NCI-H2029 (cell line): ENCODE data around the gene FBXL22.

Experiments used
- DNase-seq: peaks from one replicate; lab custom pipeline; 2025; lab: John Stamatoyannopoulos, UW

FBXL22 gene

DNA sequence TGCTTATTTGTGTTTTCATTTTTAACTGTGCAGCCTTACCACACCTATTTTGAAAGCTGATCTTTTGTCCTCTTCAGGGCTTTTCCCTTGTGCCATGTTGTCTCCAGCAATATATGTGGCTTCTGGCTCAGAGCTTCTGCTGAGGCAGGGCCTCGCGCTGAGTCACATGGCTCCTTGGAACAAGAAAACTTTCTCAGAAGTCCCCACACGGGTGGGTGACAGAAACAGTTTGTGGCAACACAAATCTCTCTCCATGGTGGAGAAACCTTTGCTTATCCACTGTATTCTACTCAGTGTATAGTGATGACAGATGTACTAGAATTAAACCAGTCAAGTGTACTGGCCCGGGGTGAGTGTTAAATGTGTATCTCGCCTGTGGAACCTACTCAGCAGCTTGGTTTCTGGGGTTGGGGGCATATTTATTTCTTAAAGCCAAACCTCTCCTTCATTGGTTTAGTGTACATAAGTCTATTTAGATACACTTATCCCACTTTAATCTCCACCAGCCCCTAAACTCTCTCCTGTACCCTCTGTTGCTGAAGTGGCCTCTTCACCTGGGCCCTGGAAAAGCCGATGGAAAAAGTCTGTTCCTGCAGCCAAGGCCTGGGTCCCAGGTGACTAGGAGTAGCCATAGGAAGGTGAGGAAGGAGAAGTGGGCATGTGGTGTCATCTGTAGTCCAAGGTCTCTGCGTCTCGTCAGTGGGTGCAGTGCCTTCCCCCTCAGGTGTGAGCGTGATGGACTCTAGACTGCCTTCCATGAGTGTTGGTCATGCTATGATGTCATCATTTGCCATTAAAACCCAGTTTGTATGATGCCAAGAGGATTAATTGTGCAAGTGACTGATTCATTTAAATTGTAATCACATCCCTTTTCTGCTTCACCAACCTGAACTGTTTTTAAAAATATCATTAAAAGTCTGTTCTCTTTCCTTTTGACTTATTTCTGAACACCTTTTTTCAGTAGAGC lies 3.2 kb upstream of the FBXL22 start:
- no peak for DNase-seq

DNA sequence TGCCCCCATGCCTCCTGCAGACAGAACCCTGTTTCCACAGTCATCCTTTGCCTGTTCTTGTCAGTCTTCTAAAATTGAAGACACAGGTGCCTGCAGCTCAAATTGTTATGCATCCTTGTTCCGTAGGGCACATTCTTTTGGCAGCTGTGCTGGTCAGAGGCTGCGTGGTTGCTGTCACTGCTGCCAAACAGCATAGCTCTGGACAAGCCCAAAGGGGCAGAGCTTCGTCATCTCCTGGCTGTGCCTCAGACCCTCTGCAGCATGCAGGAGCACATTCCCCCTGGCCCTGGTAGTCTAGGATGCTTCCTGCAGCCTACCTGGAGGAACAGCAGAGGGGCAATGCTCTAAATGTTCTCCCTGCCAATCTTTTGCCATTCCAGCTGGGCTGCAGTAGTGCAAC lies 2.1 kb upstream of the FBXL22 start:
- DNase-seq = no peak

DNA sequence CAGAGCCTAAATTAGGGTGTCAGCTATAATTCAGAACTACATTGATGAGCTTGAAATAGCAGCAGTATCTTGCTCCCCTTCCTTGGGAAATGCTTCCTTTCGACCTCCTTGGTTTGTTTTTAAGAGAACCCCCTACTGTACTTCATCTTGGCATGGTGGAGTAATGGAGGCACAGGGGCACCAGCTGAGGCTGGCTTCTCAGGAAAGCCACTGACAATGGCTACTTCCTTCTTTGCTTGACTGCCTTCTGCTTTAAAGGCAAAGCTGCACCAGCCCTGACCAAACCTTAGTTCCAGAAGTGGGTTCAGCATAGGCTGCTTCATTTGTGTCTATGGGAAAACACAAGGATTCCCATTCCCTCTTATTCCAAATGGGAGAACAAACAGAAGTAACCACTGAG lies 1.5 kb upstream of the FBXL22 start:
- DNase-seq = no peak

DNA sequence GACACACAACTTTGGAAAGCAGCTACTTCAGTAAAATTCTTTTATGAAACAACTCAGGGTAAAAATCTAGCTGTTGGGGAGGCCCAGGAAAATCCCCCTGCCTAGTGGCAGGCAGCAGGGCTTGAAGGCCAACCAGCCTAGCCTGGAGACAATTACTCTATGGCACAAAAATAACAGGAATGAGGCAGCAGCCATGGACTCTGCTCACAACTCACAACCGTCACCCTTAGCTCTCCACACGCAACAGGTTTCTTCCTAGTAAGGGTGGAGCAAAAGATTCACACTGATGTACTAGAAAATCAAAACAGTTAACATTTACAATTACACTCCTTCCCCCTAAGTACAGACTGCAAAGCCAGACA lies 530 bp upstream of the FBXL22 start:
- DNase-seq = no peak

DNA sequence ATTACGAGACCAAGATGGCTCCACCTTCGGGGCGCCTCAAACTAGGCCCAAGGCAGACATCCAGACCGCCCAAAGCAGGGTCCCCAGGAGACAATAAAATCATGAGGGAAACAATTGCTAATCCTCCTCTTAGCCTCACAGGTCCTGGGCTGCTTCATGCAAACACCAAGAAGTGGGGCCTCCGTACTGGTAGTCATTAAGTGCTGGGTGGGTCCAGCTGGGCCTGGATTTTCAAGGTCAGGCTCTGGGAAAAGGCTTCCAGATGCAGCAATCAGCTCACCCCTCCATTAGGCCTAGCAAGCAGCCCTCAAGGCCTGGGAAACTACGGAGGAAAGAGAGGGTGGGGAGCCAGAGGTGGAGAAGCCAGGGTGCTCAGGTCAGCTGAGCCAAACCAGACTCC lies 634 bp downstream of the FBXL22 start:
- no peak for DNase-seq

DNA sequence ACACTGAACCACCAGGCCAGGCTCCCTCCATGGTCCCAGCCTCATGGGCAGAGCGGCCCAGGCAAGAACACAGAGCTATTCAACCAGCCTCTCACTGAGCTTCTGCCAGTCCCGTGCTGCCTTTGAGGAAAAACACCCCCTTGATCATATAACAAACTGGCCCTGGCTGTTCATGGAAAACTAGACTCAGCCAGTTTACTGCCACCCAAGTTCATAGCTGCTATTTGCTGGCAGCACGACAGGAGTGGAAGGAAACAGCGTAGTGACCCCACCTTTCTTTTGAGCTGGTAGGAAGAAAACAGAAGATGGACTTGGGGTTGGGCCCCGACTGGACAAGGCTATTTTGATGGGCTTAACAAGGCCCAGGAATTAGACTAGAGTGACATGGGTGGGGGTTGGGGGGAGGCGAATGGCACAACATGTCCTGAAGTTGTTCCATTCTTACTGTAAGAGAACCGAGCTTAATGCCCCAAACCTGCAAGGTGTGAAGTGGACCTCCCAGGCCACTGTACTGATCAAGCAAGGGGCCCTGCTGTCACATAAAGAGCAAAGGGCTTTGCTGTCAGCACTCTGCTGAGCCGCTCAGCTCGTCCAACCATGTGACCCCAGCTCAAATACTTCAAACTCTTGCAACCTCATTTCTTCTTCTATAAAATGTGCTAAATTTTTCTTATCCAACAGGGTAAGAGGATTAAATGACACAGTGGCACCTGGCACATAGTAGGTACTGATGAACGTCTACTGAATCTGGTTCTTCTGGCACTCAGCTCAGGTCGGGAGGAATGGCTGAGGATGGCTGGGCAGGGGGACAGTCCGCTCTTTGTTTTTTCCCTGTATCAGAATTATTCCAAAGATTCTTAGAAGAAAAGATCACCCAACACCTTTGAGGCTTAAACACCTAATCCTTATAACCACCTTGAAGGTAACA lies 1.6 kb downstream of the FBXL22 start:
- peak; percentile 16 for DNase-seq

DNA sequence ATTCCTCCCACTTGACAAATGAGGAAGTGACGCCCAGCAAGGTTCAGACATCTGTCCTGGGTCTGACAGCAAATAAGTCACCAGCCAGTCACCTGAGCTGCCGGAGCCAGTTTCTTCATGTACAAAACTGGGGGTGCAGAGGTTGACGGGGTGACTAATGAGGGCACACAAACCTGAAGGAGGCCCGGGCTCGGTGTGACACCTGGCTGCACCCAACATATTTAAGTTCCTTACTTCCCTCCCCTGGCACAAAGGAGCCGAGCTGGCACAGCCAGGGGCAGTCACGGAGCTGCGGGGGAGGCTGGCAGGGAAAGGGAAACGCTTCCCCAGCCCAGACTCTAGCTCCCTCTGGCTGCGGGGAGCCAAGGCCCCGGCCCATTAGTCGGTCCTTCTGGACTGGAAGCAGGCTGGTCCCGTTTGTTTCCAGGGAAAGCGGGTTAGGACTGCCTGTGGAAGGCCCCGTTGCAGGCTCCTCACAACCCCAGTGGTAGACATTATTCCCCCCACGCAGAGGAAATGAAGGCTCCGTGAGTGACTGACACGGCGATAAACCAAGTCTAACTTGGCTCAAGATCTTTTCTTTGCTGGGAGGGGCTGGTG lies 2.3 kb downstream of the FBXL22 start:
- peak; percentile 27 for DNase-seq

DNA sequence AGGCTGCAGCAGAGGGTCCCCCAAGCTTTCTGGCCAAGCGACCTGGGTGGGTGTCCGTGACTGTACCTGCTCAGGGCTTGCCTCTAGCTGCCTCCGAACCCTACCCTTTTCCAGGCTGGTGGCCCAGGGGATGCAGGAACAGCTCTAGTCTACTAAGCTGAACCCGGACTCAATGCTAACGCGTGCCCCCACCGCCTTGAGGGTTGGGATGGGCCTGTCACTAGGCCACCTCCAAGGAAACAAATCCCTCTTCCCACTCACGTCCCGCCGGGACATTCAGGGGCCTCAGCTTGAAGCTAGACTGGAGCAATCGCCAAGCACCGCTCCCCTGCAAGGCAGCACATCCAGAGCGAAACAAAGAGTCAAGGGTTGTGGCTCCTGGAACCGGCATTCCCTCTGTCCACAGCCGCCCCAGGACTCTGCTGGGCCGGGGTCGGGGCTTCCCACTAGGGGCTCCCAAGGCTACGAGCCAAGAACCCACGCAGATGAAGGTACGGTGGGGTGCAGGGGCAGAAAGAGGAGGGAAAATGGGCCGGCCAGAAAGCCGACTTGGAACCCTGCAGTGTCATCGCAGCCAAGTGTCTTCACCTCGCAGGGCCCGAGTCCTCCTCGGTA lies 2.9 kb downstream of the FBXL22 start:
- DNase-seq = peak; percentile 1

DNA sequence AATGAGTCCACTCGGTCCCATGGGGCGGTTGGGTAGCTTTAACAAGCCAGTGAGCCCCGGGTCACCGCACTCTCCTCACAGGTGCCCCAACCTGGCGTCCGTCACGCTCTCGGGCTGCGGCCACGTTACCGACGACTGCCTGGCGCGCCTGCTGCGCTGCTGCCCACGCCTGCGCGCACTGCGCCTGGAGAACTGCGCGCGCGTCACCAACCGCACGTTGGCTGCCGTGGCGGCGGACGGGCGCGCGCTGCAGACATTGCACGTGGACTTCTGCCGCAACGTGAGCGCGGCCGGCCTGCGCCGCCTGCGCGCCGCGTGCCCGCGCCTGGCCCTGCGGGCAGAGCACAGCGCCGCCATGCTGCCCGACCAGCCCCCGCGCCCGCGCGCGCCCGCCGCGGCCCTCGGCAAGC lies 3.4 kb downstream of the FBXL22 start:
- peak; percentile 73 for DNase-seq

DNA sequence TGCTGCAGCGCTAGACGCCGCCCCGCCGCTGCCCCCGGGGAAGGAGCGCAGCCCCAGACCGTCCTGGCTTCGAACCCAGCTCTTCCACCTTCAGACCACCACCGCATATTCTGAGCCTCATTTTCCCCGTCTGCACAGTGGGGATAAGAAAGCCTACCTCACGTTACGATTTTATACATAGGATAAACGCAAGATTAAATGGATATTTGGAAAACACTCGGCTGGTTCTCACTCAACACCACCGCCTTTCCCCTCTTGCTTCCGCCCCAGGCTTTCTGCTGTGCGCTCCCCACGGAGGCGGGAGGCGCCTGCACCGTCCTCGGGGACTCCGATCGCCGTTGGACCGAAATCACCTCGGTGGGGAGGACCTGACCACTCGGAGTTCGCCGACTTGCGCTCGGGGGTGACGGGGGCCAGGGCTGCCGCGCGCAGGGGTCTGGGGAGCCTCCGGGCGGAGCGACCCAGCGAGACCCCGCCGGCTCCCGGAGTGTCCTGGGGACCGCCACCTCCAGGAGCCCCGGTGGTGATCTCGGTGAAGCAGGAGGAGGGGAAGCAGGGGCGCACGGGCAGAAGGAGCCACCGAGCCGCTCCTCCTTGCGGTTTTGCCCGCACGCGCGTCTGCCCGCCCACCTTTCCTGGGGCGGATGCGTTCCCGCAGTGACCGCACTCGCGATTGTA lies 4.0 kb downstream of the FBXL22 start:
- no peak for DNase-seq

DNA sequence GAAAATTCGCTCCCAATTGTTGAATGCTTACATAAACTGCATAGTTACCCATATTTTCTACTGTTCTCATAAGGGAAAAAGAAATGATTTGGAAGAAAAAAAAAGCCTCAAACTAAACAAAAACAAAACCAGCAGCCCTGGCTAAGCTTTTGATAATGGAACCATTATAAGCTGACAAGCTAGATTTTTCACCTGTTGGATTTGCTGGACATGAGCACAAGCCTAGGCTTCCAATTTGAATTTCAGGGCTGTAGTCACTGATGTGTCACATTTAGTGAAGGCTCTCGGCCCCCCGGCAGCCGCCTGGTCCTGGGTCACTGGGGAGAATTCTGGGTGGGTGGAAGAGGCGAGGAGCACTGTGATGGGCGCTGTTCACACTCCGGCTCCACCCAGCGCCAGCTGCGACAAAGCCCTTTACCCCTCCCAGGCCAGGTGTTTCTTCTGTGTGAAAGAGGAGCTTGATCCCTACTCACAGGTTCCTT lies 4.6 kb downstream of the FBXL22 start:
- peak; percentile 45 for DNase-seq

DNA sequence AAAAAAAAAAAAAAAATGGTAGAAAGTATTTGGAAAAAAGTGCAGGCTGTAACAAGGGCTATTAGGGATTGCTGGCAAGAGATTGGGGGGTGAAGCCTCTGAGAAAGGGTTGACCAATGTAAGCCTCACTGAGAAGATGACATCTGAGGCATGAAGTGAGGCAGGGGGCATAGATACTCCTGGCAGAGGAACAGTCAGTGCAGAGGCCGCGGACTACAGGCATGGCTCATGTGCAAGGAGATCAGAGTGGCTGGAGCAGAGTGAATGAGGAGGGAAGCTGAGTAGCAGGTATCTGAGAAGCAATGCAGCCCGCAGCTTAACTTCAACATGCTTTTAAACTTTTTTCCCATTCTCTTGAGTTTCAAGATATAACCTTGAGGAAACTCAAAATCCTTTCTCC lies 5.4 kb downstream of the FBXL22 start:
- no peak for DNase-seq

DNA sequence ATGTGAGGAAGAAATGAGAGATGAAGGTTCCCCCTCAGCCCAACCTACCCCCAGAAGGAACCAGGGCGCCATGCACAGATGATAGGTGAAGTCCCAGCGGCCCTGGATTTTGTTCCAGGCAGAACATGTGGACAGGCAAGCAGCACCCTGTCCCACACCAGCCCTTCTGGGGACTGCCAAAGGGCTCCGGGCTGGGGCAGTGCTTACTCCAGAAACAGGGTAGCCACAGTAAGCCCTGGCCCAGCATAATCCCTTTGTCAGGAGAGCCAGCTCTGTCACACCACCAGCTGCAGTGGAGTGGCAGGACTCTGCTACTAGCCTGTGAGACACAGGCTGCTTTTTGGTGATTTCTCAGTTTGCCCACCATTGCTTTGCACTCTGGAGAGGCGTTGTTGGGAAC lies 6.3 kb downstream of the FBXL22 start:
- DNase-seq = no peak

DNA sequence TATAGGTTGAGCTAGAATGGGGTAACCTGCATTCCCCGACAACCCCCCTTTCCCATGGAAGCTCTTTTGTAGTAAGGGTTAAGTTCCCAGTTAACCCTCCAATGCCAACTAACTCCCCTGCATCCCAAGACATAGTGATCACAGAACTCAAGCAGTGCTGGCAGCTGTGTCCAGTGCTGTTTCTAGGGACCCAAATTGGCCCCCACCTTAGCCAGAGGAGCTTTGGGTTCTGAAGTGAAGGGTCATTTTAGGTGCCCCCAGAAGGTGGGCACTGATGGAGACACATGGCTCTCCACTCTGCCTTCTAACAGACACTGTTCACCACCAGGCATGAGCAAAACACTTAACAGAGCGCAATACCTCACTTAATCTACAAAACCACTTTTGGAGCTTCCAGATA lies 7.1 kb downstream of the FBXL22 start:
- DNase-seq = no peak

DNA sequence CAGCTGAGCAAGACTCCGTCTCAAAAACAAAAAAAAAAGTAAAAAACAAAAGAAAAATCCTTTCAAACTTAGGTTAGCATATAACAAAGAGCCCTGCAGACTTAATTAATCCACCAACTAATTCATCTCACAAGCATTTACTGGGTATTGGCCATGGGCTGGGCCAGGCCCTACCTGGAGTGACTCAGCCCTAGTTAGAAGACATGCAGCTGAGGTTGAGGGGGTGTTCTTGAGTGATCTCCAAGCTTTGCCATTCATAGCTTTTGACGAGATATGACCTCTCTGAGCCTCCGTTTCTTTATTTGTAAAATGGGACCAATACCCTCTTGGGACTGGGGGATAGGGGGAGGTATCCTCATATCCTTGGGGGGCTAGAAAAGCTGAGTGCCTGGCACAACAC lies 7.8 kb downstream of the FBXL22 start:
- DNase-seq = no peak

DNA sequence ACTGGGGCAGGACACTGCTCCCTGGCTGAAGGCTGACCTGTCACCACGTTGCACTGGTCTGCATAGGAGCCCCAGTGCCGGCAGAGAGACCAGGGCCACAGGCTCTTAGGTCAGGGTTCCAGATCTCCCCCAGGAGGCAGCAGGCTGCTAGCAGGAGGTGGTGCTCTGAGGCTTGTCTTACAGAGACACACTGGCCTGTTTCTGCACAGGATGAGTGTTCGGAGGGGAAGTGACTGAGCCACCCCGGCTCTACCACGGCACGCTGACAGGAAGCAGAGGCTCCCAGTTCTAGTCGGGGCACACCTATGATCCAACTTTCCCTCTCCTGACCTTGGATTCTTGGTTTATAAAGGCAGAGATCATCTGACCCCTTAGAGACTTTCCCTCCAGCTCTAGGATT lies 8.6 kb downstream of the FBXL22 start:
- no peak for DNase-seq

DNA sequence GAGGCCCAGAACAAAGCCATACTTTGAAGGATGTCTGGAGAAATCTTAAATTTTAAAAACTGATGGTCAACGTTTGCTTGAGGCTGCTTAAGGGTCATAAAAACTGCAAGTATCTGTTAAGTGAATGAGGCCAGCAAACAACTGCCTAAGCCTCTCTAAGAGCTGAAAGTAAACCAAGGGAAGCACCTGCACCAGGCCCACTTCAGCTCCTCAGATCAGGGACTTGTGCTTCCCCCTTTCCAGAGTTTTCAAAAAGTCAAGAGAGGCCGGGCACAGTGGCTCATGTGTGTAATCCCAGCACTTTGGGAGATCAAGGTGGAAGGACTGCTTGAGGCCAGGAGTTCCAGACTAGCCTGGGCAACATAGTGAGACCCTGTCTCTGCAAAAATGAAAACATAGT lies 9.1 kb downstream of the FBXL22 start:
- no peak for DNase-seq

DNA sequence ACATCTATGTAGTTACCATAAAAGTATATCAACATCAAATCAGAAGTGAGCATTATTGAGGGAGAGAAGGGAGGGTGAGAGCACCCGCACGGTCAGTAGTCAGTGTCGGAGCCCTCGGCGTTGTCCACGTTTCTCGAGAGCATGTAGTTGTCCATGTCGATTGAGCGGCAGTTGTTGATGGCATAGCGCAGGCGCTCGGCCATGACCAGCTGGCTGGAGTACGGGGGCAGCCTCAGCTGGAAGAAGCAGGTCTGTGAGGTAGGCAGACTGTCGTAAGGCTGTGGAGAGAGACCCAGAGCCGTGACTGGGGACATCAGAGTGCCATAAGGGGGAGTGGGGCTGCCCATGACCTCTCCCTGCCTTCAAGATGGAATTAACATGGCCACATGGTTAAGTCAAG lies 11.8 kb downstream of the FBXL22 start:
- no peak for DNase-seq

DNA sequence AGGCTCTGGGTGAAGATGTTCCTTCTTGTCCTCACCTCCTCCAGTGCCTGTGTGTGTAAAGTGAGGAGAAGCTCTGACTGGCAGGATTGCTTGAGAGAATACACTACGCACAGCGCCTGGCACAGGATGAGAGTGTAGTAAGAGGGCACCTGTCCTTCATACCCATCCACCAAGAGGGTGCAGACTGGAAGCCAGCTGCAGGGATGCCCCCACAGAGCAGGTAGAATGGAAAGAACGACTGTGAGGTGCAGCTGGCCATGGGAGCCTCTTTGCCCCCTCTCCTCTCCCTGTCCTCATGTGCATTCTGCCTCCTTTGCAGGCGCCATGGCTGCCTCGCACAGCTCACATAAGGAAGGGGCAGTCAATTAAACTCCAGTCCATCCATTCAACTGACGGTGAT lies 12.3 kb downstream of the FBXL22 start:
- no peak for DNase-seq

DNA sequence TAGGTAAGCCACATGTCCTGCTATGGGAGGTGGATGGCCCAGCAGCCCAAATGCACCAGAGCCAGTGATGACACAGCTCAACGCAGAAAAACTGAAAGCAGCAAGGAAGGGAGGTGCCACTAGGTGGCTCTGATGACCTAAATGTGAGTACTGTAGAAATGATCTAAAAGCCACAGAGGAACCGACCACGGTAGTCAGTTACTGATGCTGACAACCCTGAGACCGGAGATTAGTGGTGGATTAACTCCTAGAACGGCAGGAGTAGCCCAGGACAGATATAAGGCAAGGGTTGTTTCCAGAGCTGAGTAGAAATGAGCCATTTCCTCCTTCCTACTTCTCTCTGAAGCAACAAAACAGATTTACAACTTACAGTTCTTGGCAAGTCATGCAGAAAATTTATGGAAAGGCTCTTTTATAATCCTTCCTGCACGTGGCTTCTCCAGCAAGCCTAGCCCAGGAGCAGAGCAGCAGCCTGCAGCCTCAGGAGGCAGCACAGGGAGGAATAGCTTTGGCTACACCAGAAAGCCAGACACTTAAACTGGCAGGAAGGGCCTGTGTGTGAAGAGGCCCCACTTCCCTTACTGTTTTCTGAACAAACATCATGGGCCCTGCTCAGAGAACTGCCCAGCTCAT lies 13.1 kb downstream of the FBXL22 start:
- DNase-seq = peak; percentile 12

DNA sequence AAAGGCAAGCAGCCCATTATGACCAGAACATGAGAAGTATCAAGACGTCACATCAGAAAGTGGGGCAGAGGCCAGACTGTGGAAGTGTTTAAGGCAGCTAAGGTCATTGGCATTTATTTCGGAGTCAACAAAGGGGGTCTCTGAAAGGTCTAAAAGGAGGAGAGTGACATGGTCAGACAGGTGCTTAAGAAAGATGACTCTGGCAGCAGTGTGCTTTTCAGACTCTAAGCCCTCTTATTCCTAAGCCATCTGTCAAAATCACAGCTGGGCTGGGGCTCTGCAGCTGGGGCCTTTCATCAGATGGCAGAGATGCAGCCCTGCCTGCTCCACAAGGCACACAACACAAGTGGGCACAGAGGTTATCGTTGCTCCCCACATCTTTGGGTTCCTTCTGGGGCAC lies 14.0 kb downstream of the FBXL22 start:
- DNase-seq = no peak
